ENCODE results near the gene MALRD1.

DNA sequence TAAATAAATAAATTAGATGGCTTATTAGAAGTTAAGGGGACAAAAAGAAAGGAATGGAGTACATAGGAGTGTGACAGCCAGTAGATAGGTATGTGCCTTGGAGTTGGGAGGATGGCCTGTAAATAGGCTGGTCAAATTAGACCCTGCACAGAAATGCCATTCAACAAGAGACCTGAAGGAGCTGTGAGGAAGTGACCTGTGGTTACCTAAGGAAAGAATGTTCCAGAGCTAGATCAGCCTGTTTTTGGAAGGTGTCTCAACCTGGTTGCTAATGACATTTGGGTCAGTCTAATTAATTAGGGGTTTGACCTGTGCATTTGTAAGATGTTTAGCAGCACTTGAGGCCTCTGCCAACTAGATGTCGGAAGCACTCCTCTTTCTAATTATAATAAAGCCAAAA lies 452.4 kb downstream of the MALRD1 start:
- TF ChIP-seq CTCF (IDR thresholded peaks at IDR 0.05; ENCODE audit: poor library complexity), result no peak
- no peak for TF ChIP-seq EZH2 (IDR thresholded peaks at IDR 0.05; ENCODE audit: borderline replicate concordance)
- no peak for TF ChIP-seq EZH2phosphoT487 (IDR thresholded peaks at IDR 0.05; ENCODE audit: low read depth, severe bottlenecking, unreplicated experiment)
